HG02763 (cell line): ENCODE data around the gene NOTCH1.
"Not testable (repeated sequence)": the region's sequence is repeated elsewhere in the genome, so short reads cannot be mapped to it uniquely, and the experiment has no call there.

ENCODE experiments used
- ATAC-seq: cut with Tn5 transposase; IDR thresholded peaks from one replicate; pipeline ENCODE4 v1.9.1; 2021; ENCODE audit warnings: mild to moderate bottlenecking, moderate library complexity; ENCODE audit not compliant: unreplicated experiment

Gene NOTCH1

GRCh38 chr9:136579650-136580219, 33.9 kb upstream of the NOTCH1 start:
- not testable (repeated sequence) for ATAC-seq

GRCh38 chr9:136578915-136579649, 33.2 kb upstream of the NOTCH1 start:
- no peak for ATAC-seq

DNA sequence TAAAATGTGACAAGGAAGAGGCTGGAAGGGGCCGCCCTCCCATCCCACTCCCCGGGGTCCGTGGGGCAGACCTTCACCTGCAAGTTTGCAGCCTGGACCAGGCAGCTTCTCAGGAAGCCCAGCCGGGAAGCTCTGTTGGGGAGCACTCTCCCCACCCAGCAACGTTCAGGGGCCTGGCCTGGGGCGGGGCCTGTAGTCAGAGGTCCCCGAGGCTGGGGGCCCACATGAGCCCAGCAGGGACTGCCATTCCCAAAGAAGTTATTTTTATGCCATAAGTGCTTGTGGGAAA, 32.7 kb upstream of the NOTCH1 start:
- ATAC-seq, result no peak

- ATAC-seq, result no peak
Observed at GRCh38 chr9:136577941-136578625, 32.2 kb upstream of the NOTCH1 start.

DNA sequence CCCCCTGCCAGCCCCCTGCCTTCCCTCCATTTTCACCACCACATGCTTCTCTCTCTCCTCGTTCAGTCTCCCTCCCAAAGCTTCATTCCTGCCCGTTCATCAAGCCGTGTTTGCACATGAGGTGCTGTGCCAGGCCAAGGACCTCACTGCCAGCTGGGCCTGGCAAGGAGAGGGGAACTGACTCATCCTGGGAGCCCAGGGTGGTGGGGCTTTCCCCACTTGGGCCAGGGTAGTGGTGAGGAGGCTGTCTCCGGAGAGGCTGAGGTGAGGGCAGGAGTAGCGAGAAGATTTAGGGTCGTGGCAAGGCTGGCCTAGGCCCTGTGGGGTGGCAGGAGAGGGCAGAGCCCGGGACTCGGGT, 30.4 kb upstream of the NOTCH1 start:
- no peak for ATAC-seq

GRCh38 chr9:136575626-136576268, 29.9 kb upstream of the NOTCH1 start:
- no peak for ATAC-seq

DNA sequence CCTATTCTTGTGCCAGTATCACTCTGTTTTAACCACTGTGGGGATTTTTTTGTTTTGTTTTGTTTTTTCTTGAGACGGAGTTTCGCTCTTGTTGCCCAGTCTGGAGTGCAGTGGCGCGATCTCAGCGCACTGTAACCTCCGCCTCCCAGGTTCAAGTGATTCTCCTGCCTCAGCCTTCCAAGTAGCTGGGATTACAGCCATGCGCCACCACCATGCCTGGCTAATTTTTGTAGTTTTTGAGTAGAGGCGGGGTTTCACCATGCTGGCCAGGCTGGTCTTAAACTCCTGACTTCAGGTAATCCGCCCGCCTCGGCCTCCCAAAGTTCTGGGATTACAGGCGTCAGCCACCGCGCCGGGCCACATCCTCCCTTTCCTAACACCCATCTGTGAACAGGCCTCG, 28.8 kb upstream of the NOTCH1 start:
- not testable (repeated sequence) for ATAC-seq

DNA sequence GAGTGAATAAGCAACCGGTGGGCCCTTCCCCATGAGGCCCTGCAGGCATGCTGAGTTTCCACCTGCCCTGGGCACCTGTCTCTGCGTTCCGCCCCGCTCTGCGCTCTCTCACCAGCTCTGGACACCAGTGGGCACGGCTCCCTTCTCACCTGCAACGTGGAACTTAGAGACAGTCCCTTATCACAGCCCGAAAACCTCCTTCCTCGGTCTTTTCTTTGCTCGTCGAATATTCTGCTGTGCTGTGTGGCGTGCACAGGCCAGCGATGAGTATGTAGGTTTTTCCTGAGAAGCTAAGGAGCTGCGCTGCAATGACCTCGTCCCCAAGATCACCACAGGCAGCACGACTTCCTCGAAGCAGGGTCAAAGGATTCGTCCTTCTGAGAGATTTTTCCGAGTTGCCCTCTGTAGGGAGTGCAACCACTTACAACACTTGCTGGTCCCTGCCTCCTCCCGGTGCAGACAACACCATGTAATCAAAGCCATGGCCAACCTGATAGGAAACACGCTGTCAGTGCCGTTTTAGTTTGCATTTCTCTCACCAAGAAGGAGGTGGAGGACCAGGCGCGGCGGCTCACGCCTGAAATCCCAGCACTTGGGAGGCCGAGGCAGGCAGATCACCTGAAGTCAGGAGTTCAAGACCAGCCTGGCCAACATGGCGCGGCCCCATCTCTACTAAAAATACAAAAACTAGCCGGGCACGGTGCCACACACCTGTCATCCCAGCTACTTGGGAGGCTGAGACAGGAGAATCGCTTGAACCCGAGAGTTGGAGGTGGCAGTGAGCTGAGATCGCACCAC, 27.2 kb upstream of the NOTCH1 start:
- no peak for ATAC-seq

DNA sequence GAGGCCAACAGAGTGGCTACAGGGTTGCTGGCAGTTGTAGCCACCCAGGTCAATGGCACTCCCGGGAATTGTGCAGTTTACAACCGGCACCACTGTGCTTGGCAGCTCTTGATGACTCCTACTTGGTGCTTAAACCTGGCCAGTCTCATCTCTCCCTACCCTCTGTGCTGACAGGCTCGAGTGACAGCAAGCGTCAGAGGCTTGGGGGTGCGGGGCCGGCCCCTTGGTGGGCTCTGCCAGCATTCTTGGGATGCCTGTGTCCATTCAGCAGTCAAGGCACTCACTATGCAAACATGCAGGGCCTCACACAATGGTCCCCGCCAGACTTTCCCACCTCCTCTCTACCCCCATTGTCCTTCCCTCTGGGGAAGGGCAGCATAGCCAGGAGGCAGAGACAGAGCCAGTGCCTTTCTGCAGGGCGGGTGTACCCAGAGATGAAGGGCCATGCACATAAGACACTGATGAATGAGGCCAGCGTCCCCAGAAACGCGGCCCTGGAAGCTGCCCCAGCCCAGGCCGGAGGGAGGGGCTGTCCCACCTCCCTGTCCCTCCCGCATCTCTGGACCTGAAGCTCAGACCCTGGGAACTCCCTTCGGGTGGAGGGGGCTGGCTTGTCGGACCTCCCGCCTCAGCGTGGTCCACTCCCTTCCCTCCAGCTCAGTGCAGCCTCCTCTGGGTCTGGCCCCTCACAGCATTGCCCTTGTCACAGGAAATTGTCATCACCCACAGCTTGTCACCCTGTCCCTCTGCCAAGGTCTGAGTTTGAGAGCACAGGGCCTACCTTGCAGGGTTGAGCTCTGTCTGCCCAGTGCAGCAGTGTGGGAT, 26.4 kb upstream of the NOTCH1 start:
- ATAC-seq, result no peak

GRCh38 chr9:136571531-136571930, 25.7 kb upstream of the NOTCH1 start:
- ATAC-seq, result no peak

DNA sequence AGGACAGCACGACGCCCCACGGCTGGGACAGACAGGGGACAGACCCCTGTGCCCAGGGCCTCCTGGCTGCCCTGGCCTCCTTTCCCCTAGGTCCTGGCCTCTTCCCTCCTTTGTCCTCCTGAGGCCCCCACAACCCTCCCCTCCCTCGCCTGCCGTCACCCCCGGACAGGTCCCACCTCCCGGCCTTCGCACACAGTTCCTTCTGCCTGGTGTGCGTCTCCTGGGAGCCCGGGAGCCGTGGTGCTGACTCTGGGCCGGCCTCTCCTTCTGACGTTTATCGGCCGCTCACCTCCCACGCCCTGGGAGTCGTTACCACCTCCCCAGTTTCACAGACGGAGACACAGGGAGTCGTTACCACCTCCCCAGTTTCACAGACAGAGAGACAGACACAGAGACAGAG, 25.1 kb upstream of the NOTCH1 start:
- no peak for ATAC-seq

- no peak for ATAC-seq
Observed at GRCh38 chr9:136570191-136570845, 24.5 kb upstream of the NOTCH1 start.

GRCh38 chr9:136569526-136570148, 23.8 kb upstream of the NOTCH1 start:
- ATAC-seq, result no peak

DNA sequence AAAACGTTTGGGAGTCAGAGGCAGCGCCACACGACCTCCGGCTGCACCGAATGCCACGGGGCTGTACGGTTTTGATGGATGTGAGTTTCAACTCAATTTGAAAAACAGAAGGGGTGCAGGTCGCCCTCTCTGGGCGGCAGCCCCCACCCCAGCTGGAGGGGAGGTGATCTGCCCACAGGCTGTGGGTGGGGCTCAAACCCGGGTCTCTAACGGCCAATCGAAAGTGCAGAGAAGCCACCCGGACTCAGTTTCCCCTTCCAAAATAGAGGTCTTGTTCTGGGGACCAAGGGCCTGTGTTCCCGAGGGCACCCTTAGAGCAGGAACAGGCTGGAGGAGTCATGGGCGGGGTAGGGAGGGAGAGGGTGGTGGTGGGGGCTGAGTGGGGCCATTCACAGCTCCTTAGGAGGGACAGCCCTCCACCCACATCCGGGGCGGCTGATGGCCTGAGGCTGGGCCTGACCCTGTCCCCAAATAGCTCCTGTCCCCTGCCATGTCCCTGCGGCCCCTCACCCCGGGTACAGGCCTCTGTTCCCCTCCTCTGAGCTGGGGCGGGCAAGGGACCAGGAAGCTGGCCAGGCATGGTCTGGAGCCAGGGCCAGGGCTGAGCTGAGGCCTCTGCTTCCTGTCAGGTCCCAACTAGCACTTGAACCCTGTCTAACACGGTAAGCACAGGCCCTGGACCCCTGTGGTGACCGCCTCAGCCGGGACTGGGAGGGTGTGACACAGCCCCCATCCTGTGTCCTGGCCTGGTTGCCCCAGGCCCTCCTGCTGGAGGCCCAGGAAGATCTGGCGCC, 22.6 kb upstream of the NOTCH1 start:
- no peak for ATAC-seq

DNA sequence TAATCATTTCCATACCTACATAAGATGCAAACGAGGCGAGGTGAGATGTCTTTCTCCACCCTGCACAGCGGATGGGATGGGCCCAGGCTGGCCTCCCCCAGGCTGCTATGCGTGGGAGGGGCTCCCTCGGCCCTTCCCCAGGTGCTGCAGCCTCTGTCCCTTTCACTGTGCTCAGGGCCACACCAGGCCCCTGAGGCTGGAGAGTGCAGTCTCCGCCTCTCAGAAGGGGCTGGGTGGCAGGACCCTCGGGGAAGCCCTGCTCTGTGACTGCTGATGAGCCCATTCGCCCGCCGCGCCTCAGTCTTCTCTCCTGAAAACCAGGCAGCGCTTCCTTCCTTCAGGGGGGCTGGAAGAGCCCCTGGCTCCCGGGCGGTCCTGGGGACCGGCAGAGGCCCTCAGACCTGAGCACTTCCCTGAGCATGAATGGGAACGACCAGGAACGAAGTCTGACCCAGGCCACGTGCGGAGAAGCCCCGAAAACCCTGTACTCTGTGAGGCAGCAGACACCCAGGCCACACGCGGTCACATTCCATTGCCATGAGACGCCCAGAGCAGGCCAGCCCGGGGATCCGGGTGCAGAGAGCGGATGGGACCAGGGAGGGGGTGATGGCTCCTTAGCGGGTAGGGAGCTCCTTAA, 21.9 kb upstream of the NOTCH1 start:
- ATAC-seq, result no peak

- no peak for ATAC-seq
Observed at GRCh38 chr9:136566901-136567300, 21.1 kb upstream of the NOTCH1 start.

- no peak for ATAC-seq
Observed at GRCh38 chr9:136566553-136566895, 20.7 kb upstream of the NOTCH1 start.
